ENCODE measurements around the gene SH3BP5.
A peak's percentile ranks its signal among the peaks of the same experiment; 100 is the strongest.

The SH3BP5 gene

GRCh38 chr3:15346516-15346915 is 14.1 kb upstream of the SH3BP5 start:
- no peak for DNase-seq

- no peak for DNase-seq
Measured at GRCh38 chr3:15345608-15346137, 13.3 kb upstream of the SH3BP5 start.

GRCh38 chr3:15345066-15345607 is 12.8 kb upstream of the SH3BP5 start:
- peak; percentile 24 for DNase-seq

DNA sequence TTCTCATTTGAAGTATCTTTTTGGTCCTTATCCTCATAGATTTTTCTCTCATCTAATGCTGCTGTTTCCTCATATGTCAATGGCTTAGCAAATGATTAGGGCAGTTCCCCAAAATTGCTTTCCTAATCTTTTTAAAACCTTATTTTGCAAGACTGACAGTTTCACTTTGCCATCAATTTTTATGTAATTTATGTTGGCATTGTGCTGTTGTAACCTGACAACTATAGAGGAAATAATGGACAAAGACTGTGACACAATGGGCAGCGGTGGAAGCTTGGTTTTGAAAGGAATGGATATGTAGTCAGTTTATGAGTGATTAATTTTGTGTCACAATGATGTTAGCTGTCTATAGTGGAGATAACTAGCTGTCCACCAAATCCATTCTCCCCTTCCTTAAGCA is 10.6 kb upstream of the SH3BP5 start:
- DNase-seq, result no peak

- no peak for DNase-seq
Measured at GRCh38 chr3:15342246-15342645, 9.9 kb upstream of the SH3BP5 start.

DNA sequence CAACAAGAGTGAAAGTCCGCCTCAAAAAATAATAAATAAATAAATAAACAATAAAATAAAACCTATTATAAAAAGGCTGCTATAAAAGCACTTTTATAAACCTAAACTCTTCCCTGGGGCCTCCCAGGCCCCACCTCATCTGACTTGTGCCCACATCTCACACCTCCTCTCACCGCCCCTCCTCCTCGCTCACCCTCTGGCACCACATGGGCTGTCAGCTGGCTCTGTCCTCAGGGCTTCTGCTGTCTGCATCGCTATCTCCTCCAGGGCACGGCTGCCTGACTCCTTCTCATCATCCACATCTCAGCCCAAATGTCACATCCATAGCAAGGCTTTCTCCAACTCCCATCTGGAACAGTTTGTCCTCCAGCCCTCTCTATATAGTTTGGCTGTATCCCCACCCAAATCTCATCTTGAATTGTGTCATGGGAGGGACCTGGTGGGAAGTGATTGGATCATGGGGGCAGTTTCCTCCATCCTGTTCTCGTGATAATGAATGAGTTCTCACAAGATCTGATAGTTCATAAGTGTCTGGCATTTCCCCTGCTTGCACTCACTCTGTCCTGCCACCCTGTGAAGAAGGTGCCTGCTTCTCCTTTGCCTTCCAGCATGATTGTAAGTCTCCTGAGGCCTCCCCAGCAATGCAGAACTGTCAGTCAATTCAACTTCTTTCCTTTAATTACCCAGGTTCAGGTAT is 8.8 kb upstream of the SH3BP5 start:
- DNase-seq, result no peak

- no peak for DNase-seq
Measured at GRCh38 chr3:15339786-15340215, 7.4 kb upstream of the SH3BP5 start.

DNA sequence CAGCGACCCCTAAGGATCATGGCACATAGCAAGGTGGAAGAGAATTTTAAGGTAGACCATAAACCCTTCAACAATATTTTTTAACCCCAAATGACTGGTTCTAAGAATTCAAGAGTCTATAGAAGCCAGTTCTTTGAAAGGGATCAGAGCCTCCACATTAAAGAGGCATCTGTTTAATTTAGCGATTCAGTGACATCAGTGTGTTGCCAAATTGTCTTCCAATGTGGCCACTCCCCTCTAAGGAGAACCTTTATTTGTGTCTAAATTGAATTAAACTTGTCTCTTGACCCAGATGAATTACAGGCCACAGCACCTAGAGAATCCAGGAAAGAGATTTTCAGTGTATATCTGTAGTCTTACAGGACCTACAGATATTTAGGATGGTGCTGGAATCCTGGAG is 6.6 kb upstream of the SH3BP5 start:
- no peak for DNase-seq

GRCh38 chr3:15337963-15338362 is 5.6 kb upstream of the SH3BP5 start:
- no peak for DNase-seq

DNA sequence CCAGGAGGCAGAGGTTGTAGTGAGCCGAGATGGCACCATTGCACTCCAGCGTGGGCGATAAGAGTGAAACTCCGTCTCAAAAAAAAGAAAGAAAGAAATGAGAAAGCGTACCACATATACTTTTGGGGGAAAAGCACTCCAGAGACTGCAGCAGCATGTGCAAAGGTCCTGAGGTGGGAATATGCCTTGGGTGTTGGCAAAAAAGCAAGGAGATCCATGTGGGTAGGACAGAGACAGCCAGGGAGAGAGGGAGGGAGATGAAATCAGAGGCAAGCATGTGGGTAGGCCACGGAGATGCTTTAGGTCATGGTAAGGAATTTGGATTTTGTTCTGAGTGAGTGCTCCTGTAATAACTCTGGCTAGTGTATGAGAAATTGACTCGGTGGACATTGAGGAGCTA is 3.7 kb upstream of the SH3BP5 start:
- DNase-seq, result no peak

DNA sequence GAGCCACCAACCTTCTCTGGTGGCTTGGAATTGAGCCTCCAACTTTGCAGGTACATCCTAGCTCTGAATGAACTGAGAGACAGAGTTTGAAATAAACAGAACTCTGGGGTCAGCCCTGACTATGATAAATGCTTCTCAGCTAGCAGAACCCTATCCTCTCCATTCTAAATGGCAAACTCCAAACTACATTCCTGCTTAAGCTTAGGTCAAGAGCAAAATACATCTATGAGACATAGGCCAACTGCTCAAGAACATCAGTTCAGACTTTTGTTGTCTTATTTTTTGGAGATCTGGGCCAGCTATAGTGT is 1.5 kb upstream of the SH3BP5 start:
- no peak for DNase-seq

DNA sequence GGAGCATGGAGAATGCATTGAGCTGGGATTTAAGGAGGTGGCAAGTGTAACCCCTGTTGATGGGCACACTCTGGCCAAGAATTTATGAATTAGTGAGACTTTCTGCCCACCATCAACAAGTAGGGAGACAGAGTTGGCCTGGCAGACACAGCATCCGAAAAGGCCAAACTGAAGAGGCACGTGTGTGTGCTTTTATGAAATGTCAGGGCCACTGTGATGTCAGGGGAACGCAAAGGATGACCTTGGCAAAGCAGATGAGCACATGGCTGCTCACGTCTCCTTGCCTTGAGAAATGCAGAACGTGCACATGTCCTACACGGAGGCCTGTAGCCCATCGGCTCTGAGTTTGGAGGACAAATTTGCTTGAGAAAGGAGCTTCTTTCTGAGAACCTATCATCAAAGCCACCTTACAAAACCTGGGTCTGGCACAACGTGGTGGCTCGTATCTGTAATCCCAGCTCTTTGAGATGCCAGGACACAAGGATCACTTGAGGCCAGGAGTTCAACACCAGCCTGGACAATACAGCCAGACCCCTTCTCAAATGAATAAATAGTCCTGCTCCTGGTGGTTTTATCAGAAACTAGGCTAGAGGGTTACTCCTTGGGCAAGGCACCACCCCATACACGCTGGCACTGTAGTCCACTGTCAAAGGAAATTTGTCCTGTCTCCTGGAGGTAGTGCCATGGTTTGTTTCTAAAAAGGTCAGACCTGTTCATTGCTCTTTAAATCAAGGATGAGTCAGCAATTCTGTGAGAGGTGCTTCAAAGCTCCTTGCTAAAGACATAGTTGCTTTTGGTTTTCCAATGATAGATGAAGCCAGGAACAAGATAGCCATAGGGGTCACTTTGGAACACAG is 941 bp upstream of the SH3BP5 start:
- DNase-seq, result no peak

DNA sequence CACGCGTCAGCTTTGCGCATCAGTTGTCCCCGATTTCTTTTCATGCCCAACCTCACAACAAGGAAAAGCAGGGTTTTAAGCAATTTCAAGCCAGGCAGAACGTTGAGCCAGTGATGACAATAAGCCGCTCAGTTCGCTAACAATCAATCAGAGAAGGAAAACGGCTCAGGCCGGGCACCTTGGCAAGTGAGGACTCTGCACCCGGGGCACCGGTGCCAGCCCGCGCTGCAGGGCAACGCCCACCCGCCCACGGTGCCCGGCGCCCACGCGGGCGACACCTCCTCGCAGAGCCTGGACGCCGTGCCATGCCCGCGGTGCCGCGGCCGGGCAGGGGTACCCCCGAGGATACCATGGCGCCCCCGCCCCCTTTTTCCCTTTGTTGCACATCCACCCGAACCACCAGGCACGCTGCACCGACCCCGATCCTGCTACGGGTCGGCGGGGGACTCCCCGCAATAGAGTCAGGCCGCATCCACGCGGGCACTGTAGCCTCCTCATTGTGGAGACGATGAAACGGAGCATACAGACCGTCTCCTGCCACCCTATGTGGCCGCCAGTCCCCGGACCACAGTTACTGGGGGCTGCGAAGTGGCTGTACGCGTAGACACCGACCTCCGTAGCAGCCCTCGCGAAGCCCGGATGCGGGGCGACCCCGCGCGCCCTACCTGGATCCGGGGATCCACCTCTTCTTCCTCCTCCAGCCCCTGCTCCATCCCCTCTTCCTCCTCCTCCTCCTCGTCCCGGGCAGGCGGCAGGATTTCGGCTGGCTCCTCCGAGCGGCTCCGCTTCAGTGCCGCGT is 581 bp downstream of the SH3BP5 start:
- peak; percentile 81 for DNase-seq

- peak; percentile 45 for DNase-seq
Measured at GRCh38 chr3:15331072-15331605, 1.2 kb downstream of the SH3BP5 start.

GRCh38 chr3:15330031-15330596 is 2.3 kb downstream of the SH3BP5 start:
- peak; percentile 78 for DNase-seq

DNA sequence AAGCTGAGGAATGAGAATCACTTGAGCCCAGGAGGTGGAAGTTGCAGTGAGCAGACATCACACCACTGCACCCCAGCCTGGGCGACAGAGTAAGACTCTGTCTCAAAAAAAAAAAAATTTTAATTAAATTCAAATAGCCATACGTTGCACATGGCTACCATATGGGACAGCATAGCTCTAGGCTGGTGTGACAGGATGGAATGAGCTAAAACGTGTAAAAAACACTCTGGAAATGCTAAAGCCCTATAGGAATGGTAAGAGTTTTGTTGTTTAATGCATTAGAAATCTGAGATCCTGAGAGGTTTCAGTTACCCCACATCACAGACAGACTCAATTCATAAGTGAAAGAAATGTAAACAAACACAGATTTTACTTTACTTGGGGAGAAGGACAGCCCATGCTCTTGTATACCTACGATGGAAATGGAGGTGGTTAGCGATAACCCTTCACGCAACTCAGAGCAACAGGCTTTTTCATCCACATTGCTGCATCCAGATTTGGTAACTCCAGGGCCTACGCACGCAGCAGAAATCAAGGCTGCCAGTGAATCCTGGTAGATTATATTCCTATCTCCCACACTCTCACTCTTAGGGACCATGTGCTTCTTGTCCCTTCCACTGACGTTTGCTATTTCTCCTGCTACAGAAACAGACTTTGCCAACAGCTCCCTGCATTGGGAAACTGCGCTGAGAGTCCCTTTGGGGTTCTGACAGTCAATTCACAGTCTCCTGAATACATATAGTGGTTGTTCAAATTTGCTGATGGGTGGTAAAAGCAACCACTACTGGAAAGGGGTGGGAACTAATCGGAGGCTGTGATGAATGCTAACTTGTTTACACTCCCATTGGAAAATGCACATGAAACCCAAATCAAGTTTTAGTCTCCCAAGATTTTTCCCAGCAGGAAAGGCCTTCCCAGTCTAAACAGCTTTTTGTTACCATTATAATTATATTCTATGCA is 3.1 kb downstream of the SH3BP5 start:
- DNase-seq, result no peak

DNA sequence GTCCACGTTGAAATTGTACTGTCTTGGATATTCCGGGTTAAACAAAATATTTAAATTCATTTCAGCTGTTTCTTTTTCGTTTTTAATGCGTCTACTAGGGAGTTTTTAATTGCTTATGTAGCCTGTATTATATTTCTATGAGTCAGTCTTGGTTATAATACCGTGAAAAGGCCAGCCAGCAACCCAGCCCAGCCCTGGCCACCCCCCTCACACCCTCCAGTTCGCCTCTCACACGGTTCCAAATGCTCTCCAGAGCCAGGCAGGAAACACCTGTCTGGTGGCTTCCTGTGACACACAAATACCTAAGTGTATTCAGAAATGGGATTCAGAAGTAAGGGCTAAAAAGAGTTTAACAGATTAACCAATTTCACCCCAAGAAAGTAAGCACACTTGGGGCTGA is 4.4 kb downstream of the SH3BP5 start:
- DNase-seq, result no peak

- no peak for DNase-seq
Measured at GRCh38 chr3:15326673-15327072, 5.7 kb downstream of the SH3BP5 start.

GRCh38 chr3:15326037-15326436 is 6.3 kb downstream of the SH3BP5 start:
- no peak for DNase-seq

GRCh38 chr3:15325228-15325627 is 7.2 kb downstream of the SH3BP5 start:
- peak; percentile 71 for DNase-seq

- no peak for DNase-seq
Measured at GRCh38 chr3:15324379-15324808, 8.0 kb downstream of the SH3BP5 start.

Measured in eye (tissue), 1 donor.